Right ventricle myocardium inferior (tissue), 1 donor: ENCODE data around the gene GOLGA1. TPM values are rescaled to one million over a fixed set of nuclear protein-coding genes. Genes with fewer than 3 reads are reported as not detected.
"Not testable (repeated sequence)": the region's sequence is repeated elsewhere in the genome, so short reads cannot be mapped to it uniquely, and the experiment has no call there.

ENCODE experiments used
- ATAC-seq: fragments of 200-7000 bp; cut with Tn5 transposase; one replicate; pipeline ENCODE4 v1.9.1; 2020; ENCODE audit warnings: mild to moderate bottlenecking, moderate library complexity
- DNase-seq: peaks from one replicate; pipeline ENCODE4 v3.0.0; 2021; ENCODE audit errors: missing footprints
- intact Hi-C: fragments of 100-400 bp; cut with DNase I; formaldehyde crosslinking; loops from one replicate; pipeline ENCODE4 v1.11.0; 2022
- total RNA-seq: library from RNA; stranded (reverse); fragmentation: NEBNext Ultra II Directional; extraction: Animal tissue kit (Norgen Biotek cat#: 25700); gene quantifications from one replicate; pipeline ENCODE4 v1.2.1, GENCODE V29; 2021
- donor health status: DM: no; HTN: yes; CAD: no; lungs with severe emphysema.

Gene GOLGA1
- total RNA-seq, 1 donor from 2014 or later = 16.4 TPM

DNA sequence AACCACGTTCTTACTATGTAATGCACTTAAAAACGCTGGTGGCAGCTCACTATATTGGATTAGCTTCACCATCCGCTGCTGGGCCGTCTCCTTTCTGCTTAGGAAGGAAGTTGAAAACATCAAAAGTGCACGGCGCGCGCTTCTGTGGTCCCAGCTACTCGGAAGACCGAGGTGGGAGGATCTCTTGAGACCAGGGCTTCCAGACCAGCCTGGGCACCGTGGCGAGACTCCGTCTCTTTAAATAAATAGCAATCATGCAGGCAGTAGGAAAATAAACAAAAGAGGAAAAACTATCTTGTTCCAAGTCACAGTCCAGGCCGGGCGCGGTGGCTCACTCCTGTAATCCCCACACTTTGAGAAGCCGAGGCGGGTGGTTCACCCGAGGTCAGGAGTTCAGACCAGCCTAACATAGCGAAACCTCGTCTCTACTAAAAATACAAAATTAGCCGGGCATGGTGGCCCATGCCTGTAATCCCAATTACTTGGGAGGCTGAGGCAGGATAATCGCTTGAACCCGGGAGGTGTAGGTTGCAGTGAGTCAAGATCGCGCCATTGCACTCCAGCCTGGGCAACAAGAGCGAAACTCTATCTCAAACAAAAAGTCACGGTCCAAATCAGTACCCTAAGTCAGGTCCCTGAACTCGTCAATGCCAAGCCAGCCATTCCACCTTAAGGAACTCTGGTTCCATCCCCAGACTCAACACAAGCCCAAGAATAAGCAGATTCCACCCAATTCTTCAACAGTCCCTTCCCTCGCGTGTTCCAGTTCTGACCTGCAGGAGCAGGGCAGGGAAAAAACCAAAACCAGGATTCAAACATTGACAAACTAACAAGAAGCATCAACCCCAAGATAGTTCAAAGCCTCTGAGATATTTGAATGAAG lies 1.0 kb upstream of the GOLGA1 start:
- intact Hi-C loops = loop anchor here (1.0 to 10.0 kb wide), 4 partner anchors 70 to 433 kb away; partner anchors contain the start of genes RABEPK and SCAI
- DNase-seq (peak; percentile 80), ATAC-seq (peak; percentile 18)

DNA sequence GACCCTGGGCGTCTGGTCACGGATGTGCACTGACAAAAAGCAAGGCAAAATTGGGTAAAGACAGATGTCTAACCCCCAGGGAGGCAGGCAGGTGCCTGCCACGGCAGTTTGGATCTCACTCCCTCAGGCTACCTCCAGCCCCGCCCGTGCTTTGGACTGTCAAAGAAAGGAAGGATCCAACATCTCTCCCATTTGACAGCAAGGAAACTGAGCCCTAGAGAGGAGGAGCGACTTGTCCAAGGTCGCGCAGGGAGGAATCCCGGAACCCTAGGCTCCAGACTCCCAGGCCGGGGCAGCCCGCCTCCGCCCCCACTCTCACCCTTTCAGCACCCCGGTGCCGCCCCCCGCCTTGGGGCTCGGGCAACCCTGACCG lies 376 bp downstream of the GOLGA1 start:
- intact Hi-C loops = loop anchor here (5.0 to 10.0 kb wide), 3 partner anchors 68 to 434 kb away; partner anchors contain the start of gene RABEPK
- ATAC-seq = peak; percentile 58

DNA sequence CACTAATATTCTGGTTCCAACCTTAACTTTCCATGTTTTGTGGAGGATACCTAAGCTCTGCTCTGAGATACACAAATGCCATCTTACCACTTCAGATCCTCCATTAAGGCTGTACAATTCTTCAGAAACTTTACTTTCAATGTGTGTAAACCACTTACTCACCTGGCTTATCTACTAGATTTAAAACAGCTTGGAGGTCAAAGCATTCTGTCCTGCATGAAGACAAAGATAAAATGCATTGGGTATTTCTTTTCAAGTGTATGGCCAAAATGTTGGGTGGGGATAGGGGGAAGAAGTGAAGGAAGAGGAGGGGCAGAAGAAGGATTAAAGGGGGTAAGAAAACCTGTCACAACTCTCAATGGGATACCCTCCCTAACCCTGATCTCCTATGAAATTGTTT lies 939 bp downstream of the GOLGA1 start:
- intact Hi-C loops = loop anchor here (5.0 to 10.0 kb wide), 3 partner anchors 68 to 435 kb away; partner anchors contain the start of gene RABEPK

More for the DNA sequence above, 376 bp downstream of the GOLGA1 start:
- no peak for DNase-seq

DNA sequence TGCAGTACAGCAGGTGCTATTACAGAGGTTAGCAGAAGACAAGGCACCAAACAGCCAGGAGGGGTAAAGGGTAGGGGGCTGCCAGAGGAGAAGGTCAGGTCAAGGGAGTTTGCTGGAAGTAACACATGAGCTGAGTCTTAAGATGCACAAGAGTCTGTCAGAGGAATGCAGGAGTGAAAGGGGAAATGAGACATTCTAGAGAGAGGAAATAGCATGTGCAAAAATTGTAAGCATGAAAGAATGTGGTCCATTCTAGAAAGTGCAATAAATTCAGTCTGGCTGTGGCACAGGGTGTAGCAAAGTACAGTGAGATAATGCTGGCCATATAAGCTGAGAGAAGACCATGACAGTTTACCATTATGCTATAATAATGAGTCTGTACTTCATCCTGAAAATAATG lies 6.6 kb downstream of the GOLGA1 start:
- intact Hi-C loops = no loop called here
- ATAC-seq (no peak), DNase-seq (no peak)

More for the DNA sequence above, 939 bp downstream of the GOLGA1 start:
- no peak for ATAC-seq
- DNase-seq = no peak

DNA sequence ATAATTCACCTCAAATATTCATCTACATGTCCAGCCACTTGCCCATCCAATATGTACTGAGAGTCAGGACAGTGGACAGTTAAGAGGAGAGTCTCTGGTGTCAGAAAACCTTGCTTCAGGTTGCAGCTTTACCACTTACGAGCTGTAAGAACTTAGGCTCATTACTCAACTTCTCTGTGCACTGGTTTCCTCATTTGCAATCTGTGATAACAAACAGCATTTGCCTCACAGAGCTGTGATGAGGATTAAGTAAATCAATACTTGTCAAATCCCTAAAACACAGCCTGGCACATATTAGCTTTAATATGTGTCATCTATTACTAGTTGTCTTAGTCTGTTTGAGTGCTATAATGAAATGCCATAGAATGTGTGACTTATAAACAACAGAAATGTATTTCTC lies 8.6 kb downstream of the GOLGA1 start:
- no peak for ATAC-seq
- intact Hi-C loops = no loop called here
- no peak for DNase-seq

DNA sequence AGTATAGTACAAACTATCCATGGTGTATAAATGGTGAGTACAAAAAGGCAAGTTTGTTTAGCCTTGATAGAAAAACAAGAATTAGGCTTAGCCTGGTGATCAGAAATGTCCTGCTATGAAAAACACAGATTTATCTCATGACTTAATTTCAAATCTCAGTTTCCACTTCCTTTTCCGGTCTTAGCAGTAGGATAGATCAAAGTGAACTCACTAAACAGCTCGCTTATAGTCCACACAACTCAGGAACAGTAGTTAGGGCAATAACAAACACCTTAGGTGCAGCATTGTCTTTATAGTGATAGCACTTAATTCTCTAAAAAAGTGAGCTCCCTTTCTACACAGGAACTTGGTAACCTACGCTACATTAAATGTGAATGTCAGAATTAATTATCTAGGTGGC lies 11.4 kb downstream of the GOLGA1 start:
- intact Hi-C loops = no loop called here
- DNase-seq (no peak), ATAC-seq (no peak)

DNA sequence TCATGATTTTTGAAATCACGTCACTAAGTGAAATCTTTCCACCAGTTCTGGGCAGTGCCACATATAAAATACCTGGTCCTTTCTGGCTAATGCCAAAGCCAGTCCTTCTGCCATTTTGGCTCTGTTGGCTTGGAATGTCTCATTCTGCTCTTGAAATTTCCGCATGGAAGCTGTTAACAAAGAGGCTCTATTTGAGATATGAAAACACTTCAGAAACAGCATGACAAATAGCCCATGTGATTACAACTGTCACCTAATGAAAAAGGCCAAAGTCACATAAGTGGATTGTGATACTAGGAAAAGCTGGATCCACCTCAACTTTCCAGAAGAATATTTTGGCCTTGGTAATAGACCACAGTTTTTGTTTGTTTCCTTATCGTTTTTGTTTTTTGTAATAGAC lies 12.8 kb downstream of the GOLGA1 start:
- ATAC-seq = no peak
- intact Hi-C loops = no loop called here
- no peak for DNase-seq

DNA sequence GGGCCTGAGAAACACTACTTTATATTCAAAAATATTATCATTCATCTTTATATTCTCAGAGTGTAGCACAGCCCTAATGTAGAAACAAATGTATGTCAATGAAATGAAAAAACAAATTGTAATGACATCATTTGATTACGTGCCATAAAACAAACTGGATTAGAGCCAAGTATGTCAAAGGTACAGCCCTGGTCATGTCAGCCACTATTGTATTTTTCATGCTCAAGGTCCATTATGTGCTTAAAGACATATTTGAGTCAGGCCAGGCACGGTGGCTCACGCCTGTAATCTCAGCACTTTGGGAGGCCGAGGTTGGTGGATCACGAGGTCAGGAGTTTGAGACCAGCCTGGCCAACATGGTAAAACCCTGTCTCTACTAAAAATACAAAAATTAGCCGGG lies 20.5 kb downstream of the GOLGA1 start:
- DNase-seq, intact Hi-C loops, ATAC-seq: not testable (repeated sequence)

DNA sequence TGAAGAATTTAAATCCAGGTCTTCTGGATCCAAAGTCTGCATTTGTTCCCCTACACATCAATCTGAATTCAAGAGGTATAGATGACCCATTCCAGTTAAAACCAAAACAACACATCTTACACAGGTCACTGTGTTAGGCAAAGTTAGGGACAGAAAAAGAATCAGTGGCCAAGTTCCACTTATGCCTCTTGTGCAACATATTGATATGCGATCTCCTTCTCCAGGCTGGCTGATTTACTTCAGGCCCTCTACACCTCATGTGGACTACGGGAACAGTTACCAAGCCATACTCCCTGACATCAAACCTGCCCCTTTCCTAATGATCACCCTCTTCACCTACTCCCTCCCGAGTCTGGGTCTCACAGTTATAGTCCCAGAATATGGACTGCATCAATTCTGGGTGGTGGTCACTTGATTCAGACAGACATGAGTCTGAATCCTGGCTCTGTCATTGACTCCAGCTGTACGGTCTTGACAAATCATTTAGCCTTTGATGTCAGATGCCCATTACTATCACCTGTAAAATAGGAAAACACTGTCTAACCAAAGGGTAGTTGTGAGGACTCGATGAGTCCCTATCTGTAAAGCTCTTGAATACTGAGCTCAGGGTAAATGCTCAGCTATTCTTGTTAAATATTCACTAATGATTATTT lies 26.0 kb downstream of the GOLGA1 start:
- no peak for ATAC-seq
- intact Hi-C loops = no loop called here
- DNase-seq = no peak

DNA sequence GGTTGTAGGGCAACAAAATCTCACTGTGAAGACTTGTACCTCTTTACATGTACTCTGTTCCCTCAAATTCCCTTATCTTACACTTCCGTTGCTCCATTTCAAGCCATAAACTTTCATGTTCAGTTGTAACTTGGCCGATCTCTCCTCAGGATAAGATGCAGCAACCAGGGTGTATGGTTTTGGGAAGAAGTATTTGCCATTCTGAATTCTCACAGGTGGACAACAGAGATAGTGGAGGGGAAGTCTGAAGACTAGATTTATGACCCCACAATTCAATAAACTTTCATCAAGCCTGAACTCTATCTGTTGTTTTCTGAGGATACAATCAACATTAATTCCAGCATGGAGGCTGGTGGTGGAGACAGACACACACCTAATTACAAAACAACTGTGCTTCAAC lies 27.5 kb downstream of the GOLGA1 start:
- ATAC-seq = no peak
- no peak for DNase-seq
- intact Hi-C loops = no loop called here

DNA sequence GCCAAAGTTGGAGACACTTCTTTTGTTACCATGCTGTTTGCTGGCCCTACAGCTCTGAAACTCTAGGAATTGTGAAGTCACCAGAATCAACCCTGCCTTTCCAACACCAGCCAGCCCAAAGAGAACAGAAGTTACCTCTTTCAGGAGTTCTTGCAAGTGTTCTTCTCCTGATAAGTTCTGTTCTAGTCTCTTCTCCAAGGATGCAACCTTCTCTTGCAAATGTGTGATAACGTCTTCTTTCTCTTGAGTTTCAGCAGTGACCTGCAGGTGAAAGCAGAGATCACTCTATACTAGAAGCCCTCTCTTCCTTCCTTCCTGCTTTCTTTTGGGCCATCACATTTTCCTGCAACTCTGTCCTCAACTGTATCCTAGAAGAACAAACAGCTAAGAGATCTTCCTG lies 29.1 kb downstream of the GOLGA1 start:
- DNase-seq = no peak
- ATAC-seq = no peak
- intact Hi-C loops = no loop called here

DNA sequence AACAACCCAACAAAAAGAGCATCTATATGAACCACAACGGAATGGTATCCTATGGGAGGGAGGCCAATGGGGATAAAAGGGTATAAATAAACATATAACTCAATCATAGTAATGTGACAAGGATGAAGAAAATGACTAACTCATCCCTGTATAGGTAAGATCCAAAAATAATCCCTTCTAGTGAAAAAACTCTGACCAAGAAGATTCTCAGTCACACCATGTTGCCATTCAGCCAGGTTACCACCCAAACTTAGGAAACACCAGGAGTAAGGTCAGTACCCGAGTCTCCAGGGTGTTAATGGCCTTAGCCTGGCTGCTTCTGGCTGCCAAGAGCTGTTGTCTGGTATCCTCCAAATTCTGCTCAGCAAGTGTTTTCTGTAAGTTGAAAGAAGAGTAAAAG lies 32.8 kb downstream of the GOLGA1 start:
- DNase-seq = no peak

DNA sequence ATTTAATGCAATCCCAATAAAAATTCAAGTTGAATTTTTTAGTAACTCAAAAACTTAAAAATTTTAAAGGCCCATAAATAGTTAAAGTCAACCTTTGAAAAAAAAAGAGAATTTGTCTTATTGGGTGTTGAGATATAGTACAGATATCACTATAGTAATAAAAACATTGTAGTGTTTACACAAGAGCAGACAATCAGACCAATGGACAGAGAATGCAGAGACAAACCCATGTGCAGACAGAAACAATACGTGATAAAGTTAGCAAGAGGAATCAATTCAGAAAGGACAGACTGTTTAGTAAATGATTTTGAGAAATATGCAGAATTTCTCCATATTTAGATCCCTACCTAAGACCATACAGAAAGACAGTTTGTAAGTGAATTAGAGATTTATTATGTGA lies 33.9 kb downstream of the GOLGA1 start:
- intact Hi-C loops = no loop called here
- DNase-seq (no peak), ATAC-seq (no peak)

More for the DNA sequence above, 32.8 kb downstream of the GOLGA1 start:
- intact Hi-C loops = no loop called here
- ATAC-seq = no peak

DNA sequence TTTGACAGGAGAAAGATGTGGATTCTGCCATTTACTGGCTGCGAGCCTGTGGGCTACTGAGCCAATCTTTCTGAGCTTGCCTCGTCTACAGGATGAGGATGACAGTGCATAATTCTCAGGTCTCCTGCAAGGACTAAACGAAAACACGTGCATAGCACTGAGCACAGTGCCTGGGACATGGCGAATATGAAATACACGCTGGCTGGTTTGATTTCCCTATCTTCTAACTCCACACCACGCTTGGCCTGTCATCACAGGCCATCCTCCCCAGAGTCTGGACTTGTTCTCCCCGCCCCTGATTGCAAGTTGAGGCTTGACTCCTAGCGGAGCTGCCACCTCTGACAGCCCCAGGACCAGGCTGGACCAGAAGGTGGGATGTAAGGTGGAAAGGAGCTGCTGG lies 41.0 kb downstream of the GOLGA1 start:
- intact Hi-C loops = no loop called here
- no peak for DNase-seq
- no peak for ATAC-seq

DNA sequence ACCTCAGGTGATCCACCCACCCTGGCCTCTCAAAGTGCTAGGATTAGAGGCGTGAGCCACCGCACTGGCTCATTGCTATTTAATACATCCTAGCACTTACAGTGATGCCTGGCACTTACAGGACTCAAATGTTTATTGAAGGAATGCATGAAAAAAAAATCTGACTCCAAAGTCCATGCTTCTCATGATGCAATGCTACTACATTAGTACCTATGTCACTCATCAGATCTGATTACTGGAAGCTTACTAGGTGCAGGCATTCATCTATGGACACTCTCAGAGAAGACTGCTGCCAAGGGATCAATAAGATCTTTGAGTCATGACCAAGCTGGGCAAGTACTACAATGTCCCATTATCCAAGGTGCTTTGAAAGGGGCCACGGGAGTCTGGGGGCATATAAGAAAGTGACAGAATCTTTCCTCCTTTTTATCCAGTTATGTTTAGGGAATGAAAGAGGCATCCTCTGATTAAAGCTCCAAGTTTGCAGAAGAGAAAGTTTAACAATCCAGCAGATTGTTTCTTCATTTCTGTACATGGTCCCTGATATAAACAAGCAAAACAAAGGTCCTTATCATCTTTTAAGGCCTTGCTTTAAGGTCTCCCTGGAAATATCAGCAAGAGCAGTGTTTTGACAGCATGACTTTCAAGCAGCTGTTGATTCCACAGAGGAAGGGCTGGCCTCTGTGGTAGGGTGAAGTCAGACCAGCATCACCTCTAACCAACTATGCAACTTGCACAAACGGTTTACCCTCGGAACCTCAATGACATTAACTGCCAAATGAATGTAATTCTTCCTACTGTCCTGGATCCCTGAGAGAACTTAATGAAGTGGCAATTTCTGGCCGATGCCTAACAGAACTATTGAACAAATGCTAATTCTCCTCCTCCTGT lies 43.1 kb downstream of the GOLGA1 start:
- intact Hi-C loops = no loop called here
- DNase-seq (no peak), ATAC-seq (no peak)

DNA sequence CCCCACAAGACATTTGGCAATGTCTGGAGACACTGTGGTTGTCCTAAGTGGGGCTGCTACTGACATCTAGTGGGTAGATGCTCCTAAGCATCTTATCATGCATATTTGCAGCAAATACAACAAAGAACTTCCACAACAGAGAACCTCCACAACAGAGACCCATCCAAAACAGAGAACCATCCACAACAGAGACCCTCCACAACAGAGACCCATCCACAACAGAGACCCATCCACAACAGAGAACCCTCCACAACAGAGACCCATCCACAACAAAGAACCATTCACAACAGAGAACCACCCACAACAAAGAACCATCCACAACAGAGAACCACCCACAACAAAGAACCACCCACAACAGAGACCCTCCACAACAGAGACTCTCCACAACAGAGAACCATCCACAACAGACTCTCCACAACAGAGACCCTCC lies 46.1 kb downstream of the GOLGA1 start:
- intact Hi-C loops = no loop called here
- DNase-seq = no peak
- ATAC-seq = no peak

DNA sequence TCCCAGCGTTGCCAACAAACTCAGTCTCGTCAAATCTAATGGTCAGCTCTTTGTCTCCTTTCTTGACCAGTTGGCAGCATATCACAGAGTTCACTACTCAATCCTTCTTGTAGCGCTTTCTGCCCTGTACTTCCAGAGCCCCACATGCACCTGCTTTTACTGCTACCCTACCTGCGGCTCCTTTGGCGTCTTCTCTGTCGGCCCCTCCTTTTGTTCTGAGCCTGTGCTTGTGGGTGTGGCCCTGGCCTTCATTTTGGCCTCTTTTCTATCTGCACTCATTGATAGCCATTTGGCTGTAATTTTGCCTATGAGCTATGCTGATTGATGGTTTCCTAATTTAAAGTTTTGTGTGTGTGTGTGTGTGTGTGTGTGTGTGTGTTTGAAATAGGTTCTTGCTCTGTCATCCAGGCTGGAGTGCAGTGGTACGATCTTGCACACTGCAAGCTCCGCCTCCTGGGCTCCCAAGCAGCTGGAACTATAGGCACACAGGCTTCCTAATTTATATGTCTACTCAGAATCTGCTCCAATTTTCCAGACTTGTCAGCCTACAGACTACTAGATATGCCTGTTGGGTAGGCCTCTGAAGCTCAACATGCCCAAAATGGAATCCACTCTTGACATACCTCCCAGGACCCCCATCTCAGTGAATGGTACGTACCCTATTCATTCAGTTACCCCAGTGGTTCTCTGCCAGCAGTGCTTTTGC lies 46.7 kb downstream of the GOLGA1 start:
- no peak for DNase-seq
- intact Hi-C loops = no loop called here
- ATAC-seq = no peak

DNA sequence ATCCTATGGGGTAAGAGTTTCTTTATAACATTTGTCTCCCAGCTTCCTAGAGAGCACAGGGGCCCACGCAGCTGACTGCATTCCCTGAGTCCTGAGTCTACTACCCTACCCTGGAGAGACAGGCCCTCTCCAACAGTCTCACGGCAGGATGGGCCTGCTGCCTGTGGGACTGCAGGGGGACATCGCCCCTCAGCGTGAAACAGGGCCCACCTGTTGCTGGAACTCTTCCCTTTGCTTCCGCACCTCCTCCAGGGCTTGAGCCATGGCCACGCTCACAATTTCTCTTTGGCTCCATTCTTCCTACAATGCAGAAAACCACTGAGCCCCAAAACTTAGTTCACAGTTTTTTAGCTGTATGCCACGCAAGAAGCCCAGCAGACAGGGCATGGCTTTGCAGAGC lies 50.7 kb downstream of the GOLGA1 start:
- DNase-seq = peak; percentile 13
- intact Hi-C loops = no loop called here
- ATAC-seq = no peak
